Measurements from ENCODE around the gene AEBP1. TPM values are rescaled to one million over a fixed set of nuclear protein-coding genes. Genes with fewer than 3 reads are reported as not detected.

AEBP1 gene
- total RNA-seq, 1 donor = 267 TPM

DNA sequence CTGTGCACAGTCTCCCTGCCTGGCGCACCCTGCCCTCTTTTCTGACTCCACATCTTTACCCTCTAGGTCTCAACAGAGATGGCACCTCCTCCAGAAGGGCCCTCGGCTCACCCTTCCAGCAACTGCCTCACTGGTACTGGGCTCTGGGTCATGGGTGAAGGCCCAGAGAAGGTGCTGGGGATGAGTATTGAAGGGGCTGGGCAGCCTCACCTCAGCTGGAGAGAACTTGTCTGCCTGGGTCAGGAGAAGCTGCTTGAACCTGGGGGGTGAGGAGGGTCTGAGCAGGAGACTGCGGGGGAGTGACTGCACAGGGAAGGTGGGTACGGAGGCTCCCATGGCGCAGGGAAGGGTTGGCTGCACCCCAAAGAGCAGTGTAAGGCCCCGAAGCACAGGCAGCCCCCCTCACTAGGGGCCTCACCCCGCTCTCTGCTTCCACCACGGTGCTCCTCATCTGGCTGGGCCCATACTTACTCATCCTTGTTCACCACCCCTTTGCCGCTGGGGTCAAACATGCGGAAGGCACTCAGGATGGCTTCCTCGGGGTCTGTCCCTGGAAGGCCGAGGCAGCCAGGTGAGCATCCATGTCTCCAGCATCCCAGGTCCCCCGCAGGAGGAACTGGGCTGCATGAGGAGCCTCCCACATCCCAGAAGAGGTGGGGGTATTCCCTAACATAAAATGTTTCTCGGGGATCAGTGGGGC, 35.3 kb downstream of the AEBP1 start:
- no peak overlapping the region for H2AFZ ChIP-seq (ENCODE audit: low read length)
- peaks cover under 1% of the 10 kb centered on the region for H3K27me3 ChIP-seq (ENCODE audit: insufficient read depth, low read length)
- no peaks in the 10 kb centered on the region for H3K9me3 ChIP-seq (ENCODE audit: low read depth, low read length)
- H3K79me2 ChIP-seq (ENCODE audit: insufficient read depth, low read length) = no peaks in the 10 kb centered on the region
- TF ChIP-seq, protein P1, sequence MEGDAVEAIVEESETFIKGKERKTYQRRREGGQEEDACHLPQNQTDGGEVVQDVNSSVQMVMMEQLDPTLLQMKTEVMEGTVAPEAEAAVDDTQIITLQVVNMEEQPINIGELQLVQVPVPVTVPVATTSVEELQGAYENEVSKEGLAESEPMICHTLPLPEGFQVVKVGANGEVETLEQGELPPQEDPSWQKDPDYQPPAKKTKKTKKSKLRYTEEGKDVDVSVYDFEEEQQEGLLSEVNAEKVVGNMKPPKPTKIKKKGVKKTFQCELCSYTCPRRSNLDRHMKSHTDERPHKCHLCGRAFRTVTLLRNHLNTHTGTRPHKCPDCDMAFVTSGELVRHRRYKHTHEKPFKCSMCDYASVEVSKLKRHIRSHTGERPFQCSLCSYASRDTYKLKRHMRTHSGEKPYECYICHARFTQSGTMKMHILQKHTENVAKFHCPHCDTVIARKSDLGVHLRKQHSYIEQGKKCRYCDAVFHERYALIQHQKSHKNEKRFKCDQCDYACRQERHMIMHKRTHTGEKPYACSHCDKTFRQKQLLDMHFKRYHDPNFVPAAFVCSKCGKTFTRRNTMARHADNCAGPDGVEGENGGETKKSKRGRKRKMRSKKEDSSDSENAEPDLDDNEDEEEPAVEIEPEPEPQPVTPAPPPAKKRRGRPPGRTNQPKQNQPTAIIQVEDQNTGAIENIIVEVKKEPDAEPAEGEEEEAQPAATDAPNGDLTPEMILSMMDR (IDR thresholded peaks at IDR 0.05; ENCODE audit: extremely low read depth, low read depth, low read length) = no peak
- no peak overlapping the region for H3K4me3 ChIP-seq (ENCODE audit: insufficient read depth, low read length)
- DNase-seq (ENCODE audit: insufficient read length, low spot score, missing footprints) = peak; percentile 70
- H3K4me2 ChIP-seq (ENCODE audit: insufficient read depth, low read length) = no peak overlapping the region
- H3K36me3 ChIP-seq (ENCODE audit: insufficient read depth, low read length) = no peaks in the 10 kb centered on the region
- H3K4me1 ChIP-seq (ENCODE audit: insufficient read depth, low read length) = no peaks in the 10 kb centered on the region
- H3K27ac ChIP-seq (ENCODE audit: low read depth, low read length) = no peak overlapping the region
- no peaks in the 10 kb centered on the region for H4K20me1 ChIP-seq (ENCODE audit: insufficient read depth, low read length)

DNA sequence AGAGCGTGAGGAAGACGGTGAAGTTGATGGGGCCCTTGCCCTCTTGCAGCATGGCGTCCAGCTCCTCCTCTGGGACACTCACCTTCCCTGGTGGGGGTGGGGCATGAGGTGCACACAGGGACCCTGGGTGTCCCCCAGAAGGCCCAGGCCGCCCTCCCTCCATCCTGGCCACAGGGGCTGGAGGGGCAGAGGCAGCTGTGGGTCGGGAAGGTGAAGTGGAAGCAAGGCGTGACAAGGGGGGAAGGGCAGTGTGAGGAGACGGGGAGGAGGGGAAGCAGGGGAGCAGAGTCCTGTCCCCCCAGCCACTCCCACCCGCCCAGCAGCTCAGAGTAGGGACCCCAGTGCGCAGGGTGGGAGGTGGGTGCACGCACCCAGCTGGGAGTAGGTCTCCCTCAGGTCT, 36.2 kb downstream of the AEBP1 start:
- no peaks in the 10 kb centered on the region for H3K9me3 ChIP-seq (ENCODE audit: low read depth, low read length)
- no peaks in the 10 kb centered on the region for H3K79me2 ChIP-seq (ENCODE audit: insufficient read depth, low read length)
- H3K4me3 ChIP-seq (ENCODE audit: insufficient read depth, low read length) = no peak overlapping the region
- H3K27me3 ChIP-seq (ENCODE audit: insufficient read depth, low read length) = peaks cover 9% of the 10 kb centered on the region
- no peak overlapping the region for H3K27ac ChIP-seq (ENCODE audit: low read depth, low read length)
- H4K20me1 ChIP-seq (ENCODE audit: insufficient read depth, low read length) = no peaks in the 10 kb centered on the region
- no peaks in the 10 kb centered on the region for H3K4me1 ChIP-seq (ENCODE audit: insufficient read depth, low read length)
- no peaks in the 10 kb centered on the region for H3K36me3 ChIP-seq (ENCODE audit: insufficient read depth, low read length)
- TF ChIP-seq, protein P1 (IDR thresholded peaks at IDR 0.05; ENCODE audit: extremely low read depth, low read depth, low read length) = no peak
- H3K4me2 ChIP-seq (ENCODE audit: insufficient read depth, low read length) = no peak overlapping the region
- H2AFZ ChIP-seq (ENCODE audit: low read length) = no peak overlapping the region
- peak; percentile 44 for DNase-seq (ENCODE audit: insufficient read length, low spot score, missing footprints)

DNA sequence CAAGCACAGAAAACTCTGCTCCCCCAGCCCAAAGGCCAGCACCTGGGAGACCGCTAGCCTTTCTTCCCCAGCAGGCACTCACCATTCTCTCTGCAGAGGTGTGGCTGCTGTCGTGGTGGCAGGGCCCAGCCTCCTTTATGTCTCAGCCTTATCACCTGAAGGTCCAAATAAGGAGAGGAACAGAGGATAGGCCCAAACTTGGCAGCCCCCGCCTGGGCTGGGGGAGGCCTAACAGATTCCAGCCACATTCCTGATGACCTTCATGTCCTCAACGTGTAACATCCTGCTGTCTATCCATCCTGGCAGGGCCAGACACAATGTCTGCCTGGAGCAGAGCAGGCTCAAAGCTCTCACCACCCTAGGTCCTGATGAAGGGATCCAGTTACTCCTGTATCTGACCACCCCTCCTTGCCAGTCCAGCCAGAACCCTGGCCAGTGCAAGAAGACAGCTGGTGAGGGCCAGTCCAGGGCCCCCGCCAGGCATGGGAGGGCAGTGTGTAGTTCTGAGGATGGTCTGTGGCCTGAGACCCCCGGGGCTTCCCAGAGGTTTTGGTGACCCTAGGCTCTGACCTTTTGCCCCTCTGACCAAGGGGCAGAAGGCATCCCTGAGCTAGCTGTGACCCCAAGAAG, 37.2 kb downstream of the AEBP1 start, which contains the start of gene MYL7:
MYL7 (minus strand) TSS at position 112 of the 630 bp plus-strand sequence; CDS start at position 85, 27 bp downstream.
- H3K27ac ChIP-seq (ENCODE audit: low read depth, low read length) = no peak within 1 kb of the TSS

DNA sequence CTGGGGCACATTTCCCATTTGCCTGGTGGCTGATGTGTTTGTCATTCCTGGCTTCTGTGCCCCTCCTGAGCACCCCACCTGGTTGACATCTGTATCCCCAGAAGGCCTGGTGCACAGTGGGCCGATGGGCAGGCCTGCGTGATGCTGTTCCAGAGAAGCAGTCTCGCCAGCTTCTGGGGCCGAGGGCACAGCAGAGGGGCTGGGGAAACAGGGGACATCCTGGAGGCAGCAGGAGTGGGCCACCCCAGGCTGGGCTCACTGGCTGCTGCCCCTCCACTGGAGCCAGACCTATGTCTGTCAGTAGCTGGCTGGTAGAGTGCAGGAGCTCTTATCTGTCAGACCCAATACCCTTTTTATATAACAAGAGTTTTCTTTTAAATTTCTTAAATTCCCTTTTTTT, 37.9 kb downstream of the AEBP1 start:
- Histone ChIP-seq H3K9me3 (ENCODE audit: low read depth, low read length) (no peaks in the 10 kb centered on the region), H3K79me2 (ENCODE audit: insufficient read depth, low read length) (no peaks in the 10 kb centered on the region), H3K27me3 (ENCODE audit: insufficient read depth, low read length) (peaks cover 15% of the 10 kb centered on the region), H2AFZ (ENCODE audit: low read length) (no peak overlapping the region), H3K36me3 (ENCODE audit: insufficient read depth, low read length) (no peaks in the 10 kb centered on the region), H3K4me1 (ENCODE audit: insufficient read depth, low read length) (no peaks in the 10 kb centered on the region), H4K20me1 (ENCODE audit: insufficient read depth, low read length) (no peaks in the 10 kb centered on the region), H3K4me3 (ENCODE audit: insufficient read depth, low read length) (no peak overlapping the region), H3K4me2 (ENCODE audit: insufficient read depth, low read length) (no peak overlapping the region), H3K27ac (ENCODE audit: low read depth, low read length) (no peak overlapping the region)
- TF ChIP-seq, protein P1 (IDR thresholded peaks at IDR 0.05; ENCODE audit: extremely low read depth, low read depth, low read length) = no peak
- DNase-seq (ENCODE audit: insufficient read length, low spot score, missing footprints) = peak; percentile 79

More for the DNA sequence above, 37.2 kb downstream of the AEBP1 start, which contains the start of gene MYL7:
- H3K4me1 ChIP-seq (ENCODE audit: insufficient read depth, low read length) = no peaks in the 10 kb centered on the region
- peaks cover 15% of the 10 kb centered on the region for H3K27me3 ChIP-seq (ENCODE audit: insufficient read depth, low read length)
- H2AFZ ChIP-seq (ENCODE audit: low read length) = no peak within 1 kb of the TSS
- no peaks in the 10 kb centered on the region for H3K9me3 ChIP-seq (ENCODE audit: low read depth, low read length)
- H3K36me3 ChIP-seq (ENCODE audit: insufficient read depth, low read length) = no peaks in the 10 kb centered on the region
- H3K4me2 ChIP-seq (ENCODE audit: insufficient read depth, low read length) = no peak within 1 kb of the TSS
- TF ChIP-seq, protein P1 (IDR thresholded peaks at IDR 0.05; ENCODE audit: extremely low read depth, low read depth, low read length) = no peak
- H3K4me3 ChIP-seq (ENCODE audit: insufficient read depth, low read length) = no peak within 1 kb of the TSS
- no peaks in the 10 kb centered on the region for H4K20me1 ChIP-seq (ENCODE audit: insufficient read depth, low read length)
- DNase-seq (ENCODE audit: insufficient read length, low spot score, missing footprints) = no peak
- H3K79me2 ChIP-seq (ENCODE audit: insufficient read depth, low read length) = no peaks in the 10 kb centered on the region

All from osteoblast (primary cell).